ENCODE measurements around the gene ALG9. TPM values are rescaled to one million over a fixed set of nuclear protein-coding genes. Genes with fewer than 3 reads are reported as not detected.
"Not testable (repeated sequence)": the region's sequence is repeated elsewhere in the genome, so short reads cannot be mapped to it uniquely, and the experiment has no call there.

Gene ALG9
- total RNA-seq, 5 donors from 2014 or later (not counting 1 experiment from before 2014, with no cell fraction given) = 20.0 to 25.6 (median 24.0) TPM

- H3K27ac Mint-ChIP-seq = no peak overlapping the region
- H3K27me3 Mint-ChIP-seq = no peaks in the 10 kb centered on the region
Measured at GRCh38 chr11:111886032-111886431, 14.7 kb upstream of the ALG9 start.

GRCh38 chr11:111885053-111885452 lies 13.7 kb upstream of the ALG9 start:
- H3K27me3 ChIP-seq (replicated peaks in 1 of 2; ENCODE audit: control insufficient read depth in 2 of 2, extremely low read depth in 1 of 2, insufficient read depth in 2 of 2, low read length in 1 of 2); H3K9me3 ChIP-seq; POLR2A ChIA-PET; H3K4me1 Mint-ChIP-seq; H3K27ac Mint-ChIP-seq; H3K36me3 ChIP-seq (ENCODE audit: control insufficient read depth in 2 of 2, extremely low read depth in 1 of 2, insufficient read depth in 1 of 2, low read length in 1 of 2); H3K4me3 ChIP-seq (ENCODE audit: control insufficient read depth in 1 of 2, extremely low read depth in 1 of 2, low read length in 1 of 2); DNase-seq; H3K27me3 Mint-ChIP-seq; H3K9me3 Mint-ChIP-seq; H3K4me3 Mint-ChIP-seq; ATAC-seq (replicated peaks in 1 of 4); H3K27ac ChIP-seq (ENCODE audit: low read length); H3K4me1 ChIP-seq (ENCODE audit: control insufficient read depth in 1 of 2, extremely low read depth in 1 of 2, insufficient read depth in 2 of 2, low read length in 2 of 2): not testable (repeated sequence)
- CTCF ChIA-PET = interaction anchor here in 1 of 2 donors (0.6 to 1.5 kb wide), 2 partner anchors 12 to 14 kb away, joined by 3 to 4 read pairs; partner anchors contain the start of gene ALG9
- H3K36me3 Mint-ChIP-seq = peaks cover 16% of the 10 kb centered on the region
- WGBS (ENCODE audit: insufficient coverage) = no CpG with 5 or more reads among the region's 4 CpGs

More at GRCh38 chr11:111886032-111886431, 14.7 kb upstream of the ALG9 start:
- no peaks in the 10 kb centered on the region for H3K9me3 Mint-ChIP-seq
- Histone ChIP-seq H3K36me3 (ENCODE audit: control insufficient read depth in 2 of 2, extremely low read depth in 1 of 2, insufficient read depth in 1 of 2, low read length in 1 of 2) (peaks cover 0 to 3% of the 10 kb centered on the region in 2 donors), H3K4me1 (ENCODE audit: control insufficient read depth in 1 of 2, extremely low read depth in 1 of 2, insufficient read depth in 2 of 2, low read length in 2 of 2) (no peaks in the 10 kb centered on the region), H3K27ac (ENCODE audit: low read length) (no peak overlapping the region), H3K4me3 (ENCODE audit: control insufficient read depth in 1 of 2, extremely low read depth in 1 of 2, low read length in 1 of 2) (no peak overlapping the region), H3K9me3 (no peaks in the 10 kb centered on the region), H3K27me3 (replicated peaks in 1 of 2; ENCODE audit: control insufficient read depth in 2 of 2, extremely low read depth in 1 of 2, insufficient read depth in 2 of 2, low read length in 1 of 2) (no peaks in the 10 kb centered on the region)
- peaks cover 16% of the 10 kb centered on the region for H3K36me3 Mint-ChIP-seq
- ATAC-seq (replicated peaks in 1 of 4) (no peak), DNase-seq (no peak)
- no peak overlapping the region for H3K4me3 Mint-ChIP-seq
- ChIA-PET POLR2A (no interaction called here), CTCF (interaction anchor here in 1 of 2 donors (1.5 kb wide), 1 partner anchor 15 kb away, joined by 4 read pairs; the partner anchor contains the start of gene ALG9)
- 0% methylated on average over 1 of the region's 4 CpGs for WGBS (ENCODE audit: insufficient coverage)
- H3K4me1 Mint-ChIP-seq = no peaks in the 10 kb centered on the region

GRCh38 chr11:111882202-111882601 lies 10.8 kb upstream of the ALG9 start:
- POLR2A ChIA-PET = interaction anchor here (0.6 to 1.1 kb wide), 5 partner anchors 10 to 562 kb away, joined by 3 to 13 read pairs (median 5); partner anchors contain the start of gene ALG9 (in 2 of the 2)
- Histone ChIP-seq H3K36me3 (ENCODE audit: control insufficient read depth in 2 of 2, extremely low read depth in 1 of 2, insufficient read depth in 1 of 2, low read length in 1 of 2) (peaks cover 0 to 3% of the 10 kb centered on the region in 2 donors), H3K27me3 (replicated peaks in 1 of 2; ENCODE audit: control insufficient read depth in 2 of 2, extremely low read depth in 1 of 2, insufficient read depth in 2 of 2, low read length in 1 of 2) (no peaks in the 10 kb centered on the region), H3K9me3 (no peaks in the 10 kb centered on the region), H3K4me1 (ENCODE audit: control insufficient read depth in 1 of 2, extremely low read depth in 1 of 2, insufficient read depth in 2 of 2, low read length in 2 of 2) (peaks cover 2 to 12% of the 10 kb centered on the region in 2 experiments), H3K27ac (ENCODE audit: low read length) (no peak overlapping the region), H3K4me3 (ENCODE audit: control insufficient read depth in 1 of 2, extremely low read depth in 1 of 2, low read length in 1 of 2) (no peak overlapping the region)
- H3K27me3 Mint-ChIP-seq = no peaks in the 10 kb centered on the region
- no peak overlapping the region for H3K4me3 Mint-ChIP-seq
- ATAC-seq (replicated peaks in 1 of 4) = no peak
- no CpG with 5 or more reads among the region's 5 CpGs for WGBS (ENCODE audit: insufficient coverage)
- peaks cover 16 to 23% (median 18%) of the 10 kb centered on the region in 3 donors for H3K4me1 Mint-ChIP-seq
- DNase-seq = no peak
- no peak overlapping the region for H3K27ac Mint-ChIP-seq
- CTCF ChIA-PET = interaction anchor here (0.5 to 4.2 kb wide), 7 partner anchors 11 to 655 kb away, joined by 3 to 13 read pairs (median 3); partner anchors contain the start of gene ALG9 (in 1 of the 2)
- no peaks in the 10 kb centered on the region for H3K9me3 Mint-ChIP-seq
- H3K36me3 Mint-ChIP-seq = peaks cover 16% of the 10 kb centered on the region

- Histone ChIP-seq H3K36me3 (ENCODE audit: control insufficient read depth in 2 of 2, extremely low read depth in 1 of 2, insufficient read depth in 1 of 2, low read length in 1 of 2) (peaks cover 0 to 23% of the 10 kb centered on the region in 2 donors), H3K27me3 (replicated peaks in 1 of 2; ENCODE audit: control insufficient read depth in 2 of 2, extremely low read depth in 1 of 2, insufficient read depth in 2 of 2, low read length in 1 of 2) (no peaks in the 10 kb centered on the region), H3K4me1 (ENCODE audit: control insufficient read depth in 1 of 2, extremely low read depth in 1 of 2, insufficient read depth in 2 of 2, low read length in 2 of 2) (peaks cover 2 to 12% of the 10 kb centered on the region in 2 experiments), H3K4me3 (ENCODE audit: control insufficient read depth in 1 of 2, extremely low read depth in 1 of 2, low read length in 1 of 2) (peak overlapping the region; percentile 78 to 80), H3K27ac (ENCODE audit: low read length) (peak overlapping the region; percentile 98), H3K9me3 (no peaks in the 10 kb centered on the region)
- Mint-ChIP-seq H3K4me1 (peaks cover 16 to 25% (median 22%) of the 10 kb centered on the region in 3 donors), H3K4me3 (peak overlapping the region; percentile 81 to 91 (median 91)), H3K27ac (peak overlapping the region; percentile 97 to 98), H3K36me3 (peaks cover 20% of the 10 kb centered on the region), H3K27me3 (no peaks in the 10 kb centered on the region), H3K9me3 (no peaks in the 10 kb centered on the region)
- ChIA-PET POLR2A (interaction anchor here in 1 of 2 donors (0.6 kb wide), 1 partner anchor 8 kb away, joined by 3 read pairs; no protein-coding TSS in a partner anchor), CTCF (interaction anchor here (0.7 to 4.2 kb wide), 4 partner anchors 9 to 127 kb away, joined by 3 to 13 read pairs (median 3); partner anchors contain the start of gene ALG9 (in 1 of the 2))
- no peak for ATAC-seq (replicated peaks in 1 of 4)
- no peak for DNase-seq
- WGBS (ENCODE audit: insufficient coverage) = 47% methylated on average over 6 of the region's 6 CpGs
Measured at GRCh38 chr11:111879637-111879960, 8.2 kb upstream of the ALG9 start.

- 0% methylated on average over 49 of the region's 55 CpGs for WGBS (ENCODE audit: insufficient coverage)
- H3K36me3 ChIP-seq (ENCODE audit: control insufficient read depth in 2 of 2, extremely low read depth in 1 of 2, insufficient read depth in 1 of 2, low read length in 1 of 2) = peaks cover 0 to 23% of the 10 kb centered on the region in 2 donors
- H3K27me3 ChIP-seq (replicated peaks in 1 of 2; ENCODE audit: control insufficient read depth in 2 of 2, extremely low read depth in 1 of 2, insufficient read depth in 2 of 2, low read length in 1 of 2) = no peaks in the 10 kb centered on the region
- ATAC-seq (replicated peaks in 1 of 4) (peak; percentile 85 to 91 (median 87)), DNase-seq (peak; percentile 91 to 98 (median 95))
- Mint-ChIP-seq H3K27me3 (no peaks in the 10 kb centered on the region), H3K4me1 (peaks cover 16 to 25% (median 22%) of the 10 kb centered on the region in 3 donors), H3K9me3 (no peaks in the 10 kb centered on the region), H3K4me3 (peak within 1 kb of the TSS; percentile 81 to 91 (median 91)), H3K27ac (peak within 1 kb of the TSS; percentile 97 to 98), H3K36me3 (peaks cover 18% of the 10 kb centered on the region)
- ChIA-PET CTCF (interaction anchor here (0.7 to 4.2 kb wide), 4 partner anchors 8 to 127 kb away, joined by 3 to 13 read pairs (median 3); partner anchors contain the start of gene ALG9 (in 1 of the 2)), POLR2A (no interaction called here)
- H3K4me1 ChIP-seq (ENCODE audit: control insufficient read depth in 1 of 2, extremely low read depth in 1 of 2, insufficient read depth in 2 of 2, low read length in 2 of 2) = peaks cover 2 to 12% of the 10 kb centered on the region in 2 experiments
- peak within 1 kb of the TSS; percentile 98 for H3K27ac ChIP-seq (ENCODE audit: low read length)
- no peaks in the 10 kb centered on the region for H3K9me3 ChIP-seq
- peak within 1 kb of the TSS; percentile 78 to 80 for H3K4me3 ChIP-seq (ENCODE audit: control insufficient read depth in 1 of 2, extremely low read depth in 1 of 2, low read length in 1 of 2)
Measured at GRCh38 chr11:111878849-111879636, 7.7 kb upstream of the ALG9 start, which contains the start of the genes CFAP68 and FDXACB1. TSS of gene CFAP68 (plus strand) at chr11:111879541. CDS start at chr11:111879561, 20 bp downstream. TSS of gene FDXACB1 (minus strand) at chr11:111879165. CDS start at chr11:111879132, 33 bp downstream.

GRCh38 chr11:111878385-111878848 lies 7.0 kb upstream of the ALG9 start:
- Histone ChIP-seq H3K4me1 (ENCODE audit: control insufficient read depth in 1 of 2, extremely low read depth in 1 of 2, insufficient read depth in 2 of 2, low read length in 2 of 2) (peaks cover 2 to 12% of the 10 kb centered on the region in 2 experiments), H3K27me3 (replicated peaks in 1 of 2; ENCODE audit: control insufficient read depth in 2 of 2, extremely low read depth in 1 of 2, insufficient read depth in 2 of 2, low read length in 1 of 2) (no peaks in the 10 kb centered on the region), H3K27ac (ENCODE audit: low read length) (peak overlapping the region; percentile 98), H3K9me3 (no peaks in the 10 kb centered on the region), H3K36me3 (ENCODE audit: control insufficient read depth in 2 of 2, extremely low read depth in 1 of 2, insufficient read depth in 1 of 2, low read length in 1 of 2) (peaks cover 0 to 23% of the 10 kb centered on the region in 2 donors), H3K4me3 (ENCODE audit: control insufficient read depth in 1 of 2, extremely low read depth in 1 of 2, low read length in 1 of 2) (peak overlapping the region; percentile 78 to 80)
- no peak for DNase-seq
- CTCF ChIA-PET = interaction anchor here in 1 of 2 donors (0.8 to 1.0 kb wide), 2 partner anchors 48 to 54 kb away, joined by 3 read pairs; no protein-coding TSS in a partner anchor
- Mint-ChIP-seq H3K36me3 (peaks cover 14% of the 10 kb centered on the region), H3K9me3 (no peaks in the 10 kb centered on the region), H3K27ac (peak overlapping the region; percentile 97 to 98), H3K4me3 (peak overlapping the region; percentile 81 to 91 (median 91)), H3K27me3 (no peaks in the 10 kb centered on the region), H3K4me1 (peaks cover 16 to 25% (median 22%) of the 10 kb centered on the region in 3 donors)
- ATAC-seq (replicated peaks in 1 of 4) = peak; percentile 1 to 18 (median 12)
- WGBS (ENCODE audit: insufficient coverage) = 0% methylated on average over 12 of the region's 13 CpGs
- POLR2A ChIA-PET = no interaction called here
